Suprapubic skin (tissue), 4 donors: ENCODE results near the gene ADCY5. TPM values are rescaled to one million over a fixed set of nuclear protein-coding genes. Genes with fewer than 3 reads are reported as not detected.

Experiments used
- DNase-seq, 2 donors: peaks; one replicate each; pipeline ENCODE4 v3.0.0-alpha.2; 2019; ENCODE audit warnings: low spot score in 2 of 2
- H3K27ac ChIP-seq: fragments of 200-600 bp; sonication (generic); one replicate; pipeline ENCODE4 v1.5.1; 2019
- H3K27me3 ChIP-seq: fragments of 200-600 bp; sonication (generic); one replicate; pipeline ENCODE4 v1.5.1; 2019
- H3K36me3 ChIP-seq: fragments of 200-600 bp; sonication (generic); one replicate; pipeline ENCODE4 v1.5.1; 2019
- H3K4me1 ChIP-seq: fragments of 200-600 bp; sonication (generic); one replicate; pipeline ENCODE4 v1.5.1; 2019
- H3K4me3 ChIP-seq: fragments of 200-600 bp; sonication (generic); one replicate; pipeline ENCODE4 v1.5.1; 2019; ENCODE audit warnings: mild to moderate bottlenecking
- H3K9me3 ChIP-seq: fragments of 200-600 bp; sonication (generic); one replicate; pipeline ENCODE4 v1.5.1; 2019
- EP300 ChIP-seq: sonication (generic); formaldehyde crosslinking; IDR thresholded peaks from one replicate; pipeline ENCODE4 v1.6.1; 2017; ENCODE audit warnings: antibody characterized with exemption
- POLR2A ChIP-seq, 2 donors: fragments of 450-650 bp; IDR thresholded peaks; one replicate each; pipeline ENCODE4 v1.6.1; 2017; ENCODE audit warnings: antibody characterized with exemption in 2 of 2, mild to moderate bottlenecking in 2 of 2, moderate library complexity in 2 of 2
- POLR2AphosphoS5 ChIP-seq, 3 donors: sonication (generic); formaldehyde crosslinking; IDR thresholded peaks; one replicate each; pipeline ENCODE4 v1.6.1; 2017; ENCODE audit warnings: antibody characterized with exemption in 3 of 3
- WGBS: methylation state at CpG from one replicate; pipeline ENCODE4 v1.1.5; 2018; 5-methylcytosine and 5-hydroxymethylcytosine counted together
- total RNA-seq, 4 donors: library from RNA; depleted of rRNA; stranded (reverse); fragments of >200 nt; gene quantifications; one replicate each; pipeline ENCODE4 v1.1.0, GENCODE V29; 2016
- TF ChIP-seq, protein P1 (sequence below), 2 donors: fragments of 200-600 bp in 1 of 2; fragments of 450-650 bp in 1 of 2; sonication (generic) in 1 of 2; IDR thresholded peaks; one replicate each; pipeline ENCODE4 v1.5.1; 2016 to 2019; ENCODE audit warnings: antibody characterized with exemption in 2 of 2, mild to moderate bottlenecking in 1 of 2, moderate library complexity in 1 of 2

The ADCY5 gene
- total RNA-seq, 4 donors from 2014 or later, result 1.4 to 4.9 (median 4.0) TPM

DNA sequence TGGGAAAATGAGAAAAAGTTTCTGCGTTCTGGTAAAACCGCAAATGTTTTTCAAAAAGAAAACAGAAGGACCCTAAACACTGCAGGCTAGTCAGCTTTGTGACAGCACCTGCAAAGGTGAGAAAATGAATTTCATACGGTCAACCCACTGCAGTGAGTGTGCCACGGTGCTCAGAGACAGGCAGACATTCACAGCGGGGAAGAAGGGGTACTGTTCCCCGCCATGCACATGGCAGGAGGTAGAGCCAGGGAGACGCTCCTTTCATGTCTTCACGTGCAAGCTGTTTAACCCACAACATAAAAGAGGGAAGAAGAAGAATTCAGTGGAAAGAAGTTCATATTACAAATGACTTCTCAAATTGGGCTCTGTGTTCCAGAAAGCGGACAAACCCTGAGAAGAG is 137.7 kb downstream of the ADCY5 start:
- no peak for DNase-seq
- no peaks in the 10 kb centered on the region for H3K9me3 ChIP-seq
- TF ChIP-seq EP300 (no peak), POLR2AphosphoS5 (IDR thresholded peaks at IDR 0.05) (no peak), POLR2A (IDR thresholded peaks at IDR 0.05) (no peak)
- 76% methylated on average over 9 of the region's 9 CpGs for WGBS
- no peak overlapping the region for H3K4me3 ChIP-seq
- H3K27me3 ChIP-seq, result peaks cover 2% of the 10 kb centered on the region
- no peaks in the 10 kb centered on the region for H3K36me3 ChIP-seq
- H3K27ac ChIP-seq, result no peak overlapping the region
- H3K4me1 ChIP-seq, result no peaks in the 10 kb centered on the region

DNA sequence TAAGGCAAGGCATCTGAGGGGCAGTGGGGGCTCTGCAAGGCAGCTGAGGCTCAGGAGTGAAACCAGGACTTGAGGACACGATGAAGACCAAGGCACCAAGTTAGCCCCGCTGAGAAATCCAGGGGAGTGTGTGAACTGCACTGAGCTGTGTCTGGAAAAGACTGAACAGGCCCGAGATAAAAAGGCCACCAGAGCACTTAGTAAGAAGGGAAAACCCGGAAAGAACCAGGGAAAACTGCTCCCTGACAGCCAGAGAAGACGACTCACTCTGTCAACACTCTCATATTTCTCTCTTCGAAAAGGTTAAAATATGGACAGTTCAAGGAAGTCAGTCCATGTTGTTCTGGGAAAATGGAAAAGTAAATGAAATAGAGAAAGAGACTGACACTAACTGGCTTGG is 138.1 kb downstream of the ADCY5 start:
- no peaks in the 10 kb centered on the region for H3K4me1 ChIP-seq
- H3K4me3 ChIP-seq, result no peak overlapping the region
- H3K27me3 ChIP-seq, result peaks cover 2% of the 10 kb centered on the region
- WGBS, result 75% methylated on average over 6 of the region's 6 CpGs
- no peaks in the 10 kb centered on the region for H3K9me3 ChIP-seq
- no peak overlapping the region for H3K27ac ChIP-seq
- DNase-seq, result no peak
- TF ChIP-seq, protein P1, sequence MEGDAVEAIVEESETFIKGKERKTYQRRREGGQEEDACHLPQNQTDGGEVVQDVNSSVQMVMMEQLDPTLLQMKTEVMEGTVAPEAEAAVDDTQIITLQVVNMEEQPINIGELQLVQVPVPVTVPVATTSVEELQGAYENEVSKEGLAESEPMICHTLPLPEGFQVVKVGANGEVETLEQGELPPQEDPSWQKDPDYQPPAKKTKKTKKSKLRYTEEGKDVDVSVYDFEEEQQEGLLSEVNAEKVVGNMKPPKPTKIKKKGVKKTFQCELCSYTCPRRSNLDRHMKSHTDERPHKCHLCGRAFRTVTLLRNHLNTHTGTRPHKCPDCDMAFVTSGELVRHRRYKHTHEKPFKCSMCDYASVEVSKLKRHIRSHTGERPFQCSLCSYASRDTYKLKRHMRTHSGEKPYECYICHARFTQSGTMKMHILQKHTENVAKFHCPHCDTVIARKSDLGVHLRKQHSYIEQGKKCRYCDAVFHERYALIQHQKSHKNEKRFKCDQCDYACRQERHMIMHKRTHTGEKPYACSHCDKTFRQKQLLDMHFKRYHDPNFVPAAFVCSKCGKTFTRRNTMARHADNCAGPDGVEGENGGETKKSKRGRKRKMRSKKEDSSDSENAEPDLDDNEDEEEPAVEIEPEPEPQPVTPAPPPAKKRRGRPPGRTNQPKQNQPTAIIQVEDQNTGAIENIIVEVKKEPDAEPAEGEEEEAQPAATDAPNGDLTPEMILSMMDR (IDR thresholded peaks at IDR 0.05), result no peak
- TF ChIP-seq POLR2A (IDR thresholded peaks at IDR 0.05) (no peak), EP300 (no peak), POLR2AphosphoS5 (IDR thresholded peaks at IDR 0.05) (no peak)
- H3K36me3 ChIP-seq, result no peaks in the 10 kb centered on the region

DNA sequence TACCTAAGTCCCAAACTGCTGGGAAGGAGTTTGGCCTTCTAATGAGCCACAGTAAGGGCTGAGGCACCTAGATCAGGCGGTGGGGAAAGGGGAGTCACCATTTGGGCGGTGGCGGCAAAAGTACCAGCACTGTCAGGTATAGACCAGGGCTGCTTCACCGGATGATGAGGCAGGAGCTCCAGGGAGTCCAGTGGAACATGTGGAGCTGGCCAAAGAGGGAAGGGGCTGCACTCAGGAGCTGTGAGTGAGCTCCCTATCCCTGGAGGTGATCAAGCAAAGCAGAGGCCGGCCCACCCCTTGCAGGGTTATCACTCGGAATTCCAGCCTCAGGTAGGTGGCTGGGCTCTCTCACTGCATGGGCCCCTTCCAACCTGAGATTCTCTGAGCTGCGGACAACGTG is 138.7 kb downstream of the ADCY5 start:
- 89% methylated on average over 8 of the region's 8 CpGs for WGBS
- Histone ChIP-seq H3K36me3 (no peaks in the 10 kb centered on the region), H3K27ac (no peak overlapping the region)

DNA sequence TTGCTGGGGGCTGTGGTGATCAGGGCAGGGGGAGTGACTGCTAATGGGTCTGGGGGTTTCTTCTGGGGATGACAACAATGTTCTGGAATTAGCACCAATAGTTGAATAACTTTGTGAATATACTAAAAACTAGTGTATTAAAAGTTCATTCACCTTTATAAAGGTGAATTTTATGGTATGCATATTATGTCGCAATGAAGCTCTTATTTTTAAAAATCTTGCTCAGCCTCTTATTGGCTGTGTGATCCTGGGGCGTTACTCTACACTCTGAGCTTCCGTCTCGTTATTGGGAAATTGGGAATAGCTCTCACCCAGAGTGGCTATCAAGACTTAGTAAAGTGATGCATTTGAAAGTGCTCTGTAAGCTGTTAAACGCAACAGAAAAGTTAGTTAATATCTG is 141.8 kb downstream of the ADCY5 start:
- Histone ChIP-seq H3K9me3 (no peaks in the 10 kb centered on the region), H3K27me3 (no peaks in the 10 kb centered on the region), H3K4me1 (no peaks in the 10 kb centered on the region), H3K36me3 (no peaks in the 10 kb centered on the region), H3K4me3 (no peak overlapping the region), H3K27ac (no peak overlapping the region)
- DNase-seq, result no peak
- TF ChIP-seq EP300, result no peak
- TF ChIP-seq, protein P1 (IDR thresholded peaks at IDR 0.05), result no peak
- no peak for TF ChIP-seq POLR2AphosphoS5 (IDR thresholded peaks at IDR 0.05)
- TF ChIP-seq POLR2A (IDR thresholded peaks at IDR 0.05), result no peak
- WGBS, result 87% methylated on average over 5 of the region's 5 CpGs

More for the DNA sequence above, 138.7 kb downstream of the ADCY5 start:
- DNase-seq, result no peak
- Histone ChIP-seq H3K4me3 (no peak overlapping the region), H3K4me1 (no peaks in the 10 kb centered on the region), H3K27me3 (peaks cover 2% of the 10 kb centered on the region), H3K9me3 (no peaks in the 10 kb centered on the region)
- no peak for TF ChIP-seq EP300
- no peak for TF ChIP-seq POLR2A (IDR thresholded peaks at IDR 0.05)
- TF ChIP-seq, protein P1 (IDR thresholded peaks at IDR 0.05), result no peak
- TF ChIP-seq POLR2AphosphoS5 (IDR thresholded peaks at IDR 0.05), result no peak

DNA sequence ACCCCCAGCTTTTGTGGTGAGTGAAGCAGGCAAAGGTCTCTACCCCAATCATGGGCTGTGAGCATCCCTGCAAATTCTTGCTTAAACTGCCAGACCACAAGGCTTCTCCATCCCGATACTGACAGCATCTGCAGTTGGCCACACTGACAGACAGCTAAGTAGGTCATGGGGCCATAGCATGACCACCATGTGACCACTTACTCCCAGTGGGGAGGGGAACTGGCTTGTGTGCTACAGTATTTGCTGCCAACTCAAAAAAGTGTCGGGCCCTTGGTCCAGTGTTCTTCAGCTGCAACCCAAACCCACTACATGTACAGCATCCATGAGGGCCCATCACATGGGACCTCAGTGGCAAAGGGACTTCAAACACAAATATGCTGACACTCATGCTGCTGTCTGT is 143.7 kb downstream of the ADCY5 start:
- TF ChIP-seq EP300, result no peak
- no peak for TF ChIP-seq POLR2A (IDR thresholded peaks at IDR 0.05)
- TF ChIP-seq, protein P1 (IDR thresholded peaks at IDR 0.05), result no peak
- no peak for TF ChIP-seq POLR2AphosphoS5 (IDR thresholded peaks at IDR 0.05)
- Histone ChIP-seq H3K4me1 (no peaks in the 10 kb centered on the region), H3K27ac (no peak overlapping the region), H3K36me3 (no peaks in the 10 kb centered on the region), H3K4me3 (no peak overlapping the region), H3K9me3 (no peaks in the 10 kb centered on the region), H3K27me3 (no peaks in the 10 kb centered on the region)
- 86% methylated on average over 2 of the region's 2 CpGs for WGBS
- DNase-seq, result no peak

DNA sequence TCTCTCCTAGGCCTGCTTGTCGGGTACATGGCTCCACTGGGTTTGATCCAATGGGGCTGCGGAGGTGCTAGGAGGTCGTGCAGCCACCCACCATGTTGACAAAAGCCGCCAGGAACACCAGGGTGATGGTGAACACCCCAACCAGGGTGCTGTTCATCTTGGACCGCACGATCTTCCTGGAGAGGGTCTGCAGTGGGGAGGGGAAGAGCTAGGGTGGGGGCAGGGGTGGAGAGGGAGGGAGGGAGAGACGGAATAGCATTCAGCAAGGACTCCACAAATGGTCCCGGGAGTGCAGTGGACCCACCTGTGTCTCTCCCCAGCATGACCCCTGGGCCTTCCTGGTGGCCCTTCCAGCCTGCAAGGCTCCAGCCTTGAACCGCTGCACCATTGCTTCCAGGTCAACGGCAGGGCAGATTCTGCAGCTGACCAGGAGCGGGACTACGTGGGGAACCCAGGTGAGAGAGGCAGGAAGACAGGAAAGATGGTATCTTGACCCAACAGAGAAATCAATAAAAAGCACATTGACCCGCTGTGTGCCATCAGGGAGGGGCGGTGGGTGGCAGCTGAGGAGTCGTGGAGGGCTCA is 144.8 kb downstream of the ADCY5 start:
- Histone ChIP-seq H3K9me3 (no peaks in the 10 kb centered on the region), H3K36me3 (no peaks in the 10 kb centered on the region), H3K27me3 (no peaks in the 10 kb centered on the region), H3K4me3 (no peak overlapping the region), H3K4me1 (no peaks in the 10 kb centered on the region), H3K27ac (no peak overlapping the region)
- TF ChIP-seq POLR2A (IDR thresholded peaks at IDR 0.05) (no peak), EP300 (no peak), POLR2AphosphoS5 (IDR thresholded peaks at IDR 0.05) (no peak)
- TF ChIP-seq, protein P1 (IDR thresholded peaks at IDR 0.05), result no peak
- DNase-seq, result no peak
- WGBS, result 91% methylated on average over 14 of the region's 15 CpGs
